ENCODE results near the gene NLK.
"Not testable (repeated sequence)": the region's sequence is repeated elsewhere in the genome, so short reads cannot be mapped to it uniquely, and the experiment has no call there.

Gene NLK

GRCh38 chr17:28232966-28233870 is 190.7 kb downstream of the NLK start:
- DNase-seq (ENCODE audit: low read depth) = not testable (repeated sequence)

GRCh38 chr17:28233872-28234856 is 191.7 kb downstream of the NLK start:
- not testable (repeated sequence) for DNase-seq (ENCODE audit: low read depth)

- not testable (repeated sequence) for DNase-seq (ENCODE audit: low read depth)
Measured at GRCh38 chr17:28235066-28235700, 192.7 kb downstream of the NLK start.

GRCh38 chr17:28236033-28236653 is 193.7 kb downstream of the NLK start:
- not testable (repeated sequence) for DNase-seq (ENCODE audit: low read depth)

- not testable (repeated sequence) for DNase-seq (ENCODE audit: low read depth)
Measured at GRCh38 chr17:28238547-28239270, 196.2 kb downstream of the NLK start.

- DNase-seq (ENCODE audit: low read depth) = no peak
Measured at GRCh38 chr17:28239271-28239624, 196.8 kb downstream of the NLK start.

GRCh38 chr17:28240688-28241340 is 198.3 kb downstream of the NLK start:
- no peak for DNase-seq (ENCODE audit: low read depth)

- no peak for DNase-seq (ENCODE audit: low read depth)
Measured at GRCh38 chr17:28242791-28243190, 200.3 kb downstream of the NLK start.

GRCh38 chr17:28243268-28243667 is 200.8 kb downstream of the NLK start:
- DNase-seq (ENCODE audit: low read depth) = not testable (repeated sequence)

- DNase-seq (ENCODE audit: low read depth) = no peak
Measured at GRCh38 chr17:28244446-28244845, 202.0 kb downstream of the NLK start.

Measured in fibroblast of gingiva (primary cell).